Measurements from ENCODE around the gene MAGI1.
"Not testable (repeated sequence)": the region's sequence is repeated elsewhere in the genome, so short reads cannot be mapped to it uniquely, and the experiment has no call there.

Gene MAGI1

DNA sequence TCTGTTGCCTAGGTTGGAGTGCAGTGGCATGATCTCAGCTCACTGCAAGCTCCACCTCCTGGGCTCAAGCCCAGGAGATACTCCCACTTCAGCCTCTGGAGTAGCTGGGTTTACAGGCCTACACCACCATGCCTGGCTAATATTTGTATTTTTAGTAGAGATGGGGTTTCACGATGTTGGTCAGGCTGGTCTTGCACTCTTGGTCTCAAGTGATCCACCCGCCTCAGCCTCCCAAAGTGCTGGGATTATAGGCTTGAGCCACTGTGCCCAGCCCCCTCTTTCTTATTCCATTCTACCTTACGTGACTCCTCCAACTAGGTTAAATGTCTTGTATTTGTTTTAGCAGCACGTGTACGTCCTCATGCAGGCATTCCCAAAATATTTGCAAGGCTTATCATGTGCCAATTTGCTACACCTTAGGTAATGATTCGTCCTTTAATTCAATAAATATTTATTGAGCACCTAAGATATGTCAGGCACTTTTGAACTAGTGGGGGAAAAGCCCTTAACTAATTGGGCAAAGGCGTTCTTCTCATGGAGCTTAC is 14.9 kb upstream of the MAGI1 start:
- TF ChIP-seq, protein P1, sequence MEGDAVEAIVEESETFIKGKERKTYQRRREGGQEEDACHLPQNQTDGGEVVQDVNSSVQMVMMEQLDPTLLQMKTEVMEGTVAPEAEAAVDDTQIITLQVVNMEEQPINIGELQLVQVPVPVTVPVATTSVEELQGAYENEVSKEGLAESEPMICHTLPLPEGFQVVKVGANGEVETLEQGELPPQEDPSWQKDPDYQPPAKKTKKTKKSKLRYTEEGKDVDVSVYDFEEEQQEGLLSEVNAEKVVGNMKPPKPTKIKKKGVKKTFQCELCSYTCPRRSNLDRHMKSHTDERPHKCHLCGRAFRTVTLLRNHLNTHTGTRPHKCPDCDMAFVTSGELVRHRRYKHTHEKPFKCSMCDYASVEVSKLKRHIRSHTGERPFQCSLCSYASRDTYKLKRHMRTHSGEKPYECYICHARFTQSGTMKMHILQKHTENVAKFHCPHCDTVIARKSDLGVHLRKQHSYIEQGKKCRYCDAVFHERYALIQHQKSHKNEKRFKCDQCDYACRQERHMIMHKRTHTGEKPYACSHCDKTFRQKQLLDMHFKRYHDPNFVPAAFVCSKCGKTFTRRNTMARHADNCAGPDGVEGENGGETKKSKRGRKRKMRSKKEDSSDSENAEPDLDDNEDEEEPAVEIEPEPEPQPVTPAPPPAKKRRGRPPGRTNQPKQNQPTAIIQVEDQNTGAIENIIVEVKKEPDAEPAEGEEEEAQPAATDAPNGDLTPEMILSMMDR (IDR thresholded peaks at IDR 0.05; ENCODE audit: borderline replicate concordance, control extremely low read depth, extremely low read depth, insufficient read depth, missing control alignments), result no peak
- DNase-seq (ENCODE audit: low spot score), result no peak
- in situ Hi-C loops (cut with MboI; ENCODE audit: low sequenced_read_pairs, unreplicated experiment), result no loop called here

DNA sequence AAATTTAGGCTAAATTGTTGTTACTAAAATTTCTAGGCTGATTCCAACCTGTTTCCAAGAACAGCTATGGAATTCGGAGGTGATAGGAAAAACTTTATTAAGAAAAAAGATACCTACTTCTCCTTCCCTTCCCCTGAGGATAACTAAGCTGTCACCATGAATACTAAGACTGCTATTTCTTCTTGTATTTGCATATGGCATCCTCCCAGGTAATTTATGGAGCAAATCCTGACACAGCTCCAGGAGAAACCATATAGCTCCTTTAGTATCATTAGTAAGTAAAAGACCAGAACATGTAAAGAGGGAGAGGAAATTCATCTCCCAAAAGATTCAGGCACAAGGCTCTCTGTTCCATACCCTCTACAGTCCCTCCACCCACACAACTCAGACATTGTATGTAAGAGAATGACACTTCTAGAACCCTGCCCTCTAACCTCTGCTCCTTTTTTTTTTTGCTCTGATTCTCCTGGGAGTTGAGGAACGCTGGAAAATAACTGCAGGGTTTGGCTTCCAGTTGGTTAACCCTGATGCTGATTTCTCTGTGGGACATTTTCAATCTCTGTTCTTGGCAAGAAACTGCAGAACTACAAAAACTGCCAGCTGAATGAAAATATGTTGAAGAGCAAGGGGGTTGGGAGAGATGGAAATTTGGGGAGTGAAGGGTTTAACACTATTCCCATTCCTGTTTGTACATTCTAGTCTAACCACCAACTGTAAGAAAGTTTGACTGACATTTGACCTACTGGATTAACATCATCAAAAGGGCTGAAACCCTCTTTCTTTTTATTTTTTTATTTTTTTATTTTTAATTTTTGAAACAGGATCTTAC is 14.2 kb upstream of the MAGI1 start:
- in situ Hi-C loops (cut with MboI; ENCODE audit: low sequenced_read_pairs, unreplicated experiment), result no loop called here

DNA sequence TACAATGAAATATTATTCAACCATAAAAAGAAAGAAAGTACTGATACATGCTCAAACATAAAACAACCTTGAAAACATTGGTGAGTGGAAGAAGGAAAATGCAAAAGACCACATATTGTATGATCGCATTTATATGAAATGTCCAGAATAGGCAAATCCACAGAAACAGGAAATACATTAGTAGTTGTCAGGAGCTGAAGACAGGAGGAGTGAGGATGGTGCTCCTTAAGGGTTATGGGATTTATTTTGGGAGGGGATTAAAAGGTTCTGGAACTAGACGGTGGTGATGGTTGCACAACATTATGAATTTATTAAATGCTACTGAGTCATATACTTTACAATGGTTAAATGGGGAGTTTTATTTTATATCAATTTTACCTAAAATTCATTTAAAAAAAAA is 12.1 kb upstream of the MAGI1 start:
- no peak for DNase-seq (ENCODE audit: low spot score)
- in situ Hi-C loops (cut with MboI; ENCODE audit: low sequenced_read_pairs, unreplicated experiment), result no loop called here

More for the DNA sequence above, 14.2 kb upstream of the MAGI1 start:
- no peak for DNase-seq (ENCODE audit: low spot score)
- TF ChIP-seq, protein P1 (IDR thresholded peaks at IDR 0.05; ENCODE audit: borderline replicate concordance, control extremely low read depth, extremely low read depth, insufficient read depth, missing control alignments), result no peak

DNA sequence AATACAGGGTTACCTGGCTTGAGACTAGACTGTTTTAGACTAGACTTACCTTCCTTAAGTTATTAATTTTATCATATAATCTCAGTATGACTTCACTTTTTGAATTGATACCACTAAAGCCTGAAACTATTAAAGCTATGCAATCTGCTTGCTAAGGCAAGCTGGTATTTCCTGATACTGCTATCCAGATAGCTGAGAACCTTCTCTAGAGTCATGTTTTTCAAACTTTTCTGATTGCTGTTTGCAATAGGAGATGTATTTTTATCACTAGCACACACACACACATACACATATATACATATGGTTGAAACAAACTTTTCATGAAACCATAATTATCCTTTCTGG is 9.3 kb upstream of the MAGI1 start:
- TF ChIP-seq, protein P1 (IDR thresholded peaks at IDR 0.05; ENCODE audit: borderline replicate concordance, control extremely low read depth, extremely low read depth, insufficient read depth, missing control alignments), result no peak
- DNase-seq (ENCODE audit: low spot score), result no peak
- in situ Hi-C loops (cut with MboI; ENCODE audit: low sequenced_read_pairs, unreplicated experiment), result no loop called here

More for the DNA sequence above, 12.1 kb upstream of the MAGI1 start:
- TF ChIP-seq, protein P1 (IDR thresholded peaks at IDR 0.05; ENCODE audit: borderline replicate concordance, control extremely low read depth, extremely low read depth, insufficient read depth, missing control alignments), result no peak

DNA sequence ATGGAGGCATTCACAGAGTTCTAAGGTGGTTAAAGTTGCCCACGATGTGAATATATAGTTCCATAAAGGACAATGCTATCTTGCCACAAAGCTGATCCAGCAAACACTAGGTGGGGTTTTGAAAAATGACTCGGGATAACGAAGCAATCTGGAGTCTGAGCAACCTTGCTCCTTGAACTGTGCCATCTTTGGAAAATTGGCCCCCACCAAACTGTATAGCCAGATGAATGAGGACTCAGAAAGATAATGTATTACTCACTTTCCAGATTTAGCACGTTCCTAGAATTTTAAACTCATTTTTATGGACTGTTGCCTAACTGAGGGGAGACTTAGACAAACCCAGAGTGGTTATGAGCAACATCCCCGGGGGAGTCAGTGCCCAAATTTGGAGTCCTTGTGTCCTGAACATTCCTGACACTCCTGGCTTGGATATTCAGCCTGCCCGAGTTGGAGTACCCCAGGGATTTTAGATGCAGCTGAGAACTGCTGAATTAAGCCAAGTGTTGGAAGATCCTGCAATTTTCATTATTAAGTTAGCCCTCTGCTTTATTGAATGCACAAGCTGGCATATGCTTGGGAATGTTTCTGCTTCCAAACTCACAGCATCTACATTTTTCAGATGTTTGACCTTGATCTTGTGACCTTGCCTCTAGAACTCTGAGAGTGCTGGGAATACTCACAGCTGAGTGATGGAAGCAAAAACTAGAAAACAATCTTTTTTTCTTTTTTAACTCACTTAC is 8.8 kb upstream of the MAGI1 start:
- in situ Hi-C loops (cut with MboI; ENCODE audit: low sequenced_read_pairs, unreplicated experiment), result no loop called here
- no peak for DNase-seq (ENCODE audit: low spot score)
- TF ChIP-seq, protein P1 (IDR thresholded peaks at IDR 0.05; ENCODE audit: borderline replicate concordance, control extremely low read depth, extremely low read depth, insufficient read depth, missing control alignments), result no peak

DNA sequence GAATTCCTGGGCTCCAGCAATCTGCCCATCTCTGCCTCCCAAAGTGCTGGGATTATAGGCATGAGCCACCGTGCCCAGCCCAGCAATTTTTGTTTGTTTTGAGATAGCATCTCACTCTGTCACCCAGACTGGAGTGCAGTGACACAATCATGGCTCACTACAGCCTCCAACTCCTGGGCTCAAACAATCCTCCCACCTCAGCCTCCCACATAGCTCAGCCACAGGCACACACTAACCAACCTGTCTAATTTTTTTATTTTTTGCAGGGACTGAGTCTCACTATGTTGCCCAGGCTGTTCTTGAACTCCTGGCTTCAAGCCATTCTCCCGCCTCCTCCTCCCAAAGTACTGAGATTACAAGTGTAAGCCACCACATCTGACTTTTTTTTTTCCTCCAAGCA is 7.6 kb upstream of the MAGI1 start:
- DNase-seq (ENCODE audit: low spot score); in situ Hi-C loops (cut with MboI; ENCODE audit: low sequenced_read_pairs, unreplicated experiment): not testable (repeated sequence)

DNA sequence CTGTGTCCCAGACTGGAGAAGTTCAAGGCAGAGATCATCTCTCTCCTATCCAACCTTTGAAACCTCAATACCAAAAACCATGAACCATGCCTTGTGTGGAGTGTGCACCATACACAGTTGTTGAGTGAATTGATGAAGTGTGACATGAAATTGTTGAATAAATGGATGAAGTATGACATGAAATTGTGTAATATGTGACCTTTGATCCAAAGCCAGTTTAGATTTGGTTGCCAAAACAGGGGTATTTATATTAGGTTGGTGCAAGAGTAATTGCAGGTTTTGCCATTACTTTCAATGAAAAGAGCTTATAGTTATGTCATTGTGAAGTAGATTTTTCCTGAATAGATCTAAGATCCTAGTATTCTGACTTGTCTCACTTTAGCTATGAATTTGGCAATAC is 3.1 kb upstream of the MAGI1 start:
- DNase-seq (ENCODE audit: low spot score), result no peak
- in situ Hi-C loops (cut with MboI; ENCODE audit: low sequenced_read_pairs, unreplicated experiment), result no loop called here
- TF ChIP-seq, protein P1 (IDR thresholded peaks at IDR 0.05; ENCODE audit: borderline replicate concordance, control extremely low read depth, extremely low read depth, insufficient read depth, missing control alignments), result no peak

Data from GM13976 (cell line).